HG03175 (cell line): ENCODE results near the gene IER5.
"Not testable (repeated sequence)": the region's sequence is repeated elsewhere in the genome, so short reads cannot be mapped to it uniquely, and the experiment has no call there.

Experiments used
- ATAC-seq: cut with Tn5 transposase; IDR thresholded peaks from one replicate; pipeline ENCODE4 v1.9.1; 2021; ENCODE audit warnings: mild to moderate bottlenecking, moderate library complexity; ENCODE audit not compliant: unreplicated experiment

The IER5 gene

DNA sequence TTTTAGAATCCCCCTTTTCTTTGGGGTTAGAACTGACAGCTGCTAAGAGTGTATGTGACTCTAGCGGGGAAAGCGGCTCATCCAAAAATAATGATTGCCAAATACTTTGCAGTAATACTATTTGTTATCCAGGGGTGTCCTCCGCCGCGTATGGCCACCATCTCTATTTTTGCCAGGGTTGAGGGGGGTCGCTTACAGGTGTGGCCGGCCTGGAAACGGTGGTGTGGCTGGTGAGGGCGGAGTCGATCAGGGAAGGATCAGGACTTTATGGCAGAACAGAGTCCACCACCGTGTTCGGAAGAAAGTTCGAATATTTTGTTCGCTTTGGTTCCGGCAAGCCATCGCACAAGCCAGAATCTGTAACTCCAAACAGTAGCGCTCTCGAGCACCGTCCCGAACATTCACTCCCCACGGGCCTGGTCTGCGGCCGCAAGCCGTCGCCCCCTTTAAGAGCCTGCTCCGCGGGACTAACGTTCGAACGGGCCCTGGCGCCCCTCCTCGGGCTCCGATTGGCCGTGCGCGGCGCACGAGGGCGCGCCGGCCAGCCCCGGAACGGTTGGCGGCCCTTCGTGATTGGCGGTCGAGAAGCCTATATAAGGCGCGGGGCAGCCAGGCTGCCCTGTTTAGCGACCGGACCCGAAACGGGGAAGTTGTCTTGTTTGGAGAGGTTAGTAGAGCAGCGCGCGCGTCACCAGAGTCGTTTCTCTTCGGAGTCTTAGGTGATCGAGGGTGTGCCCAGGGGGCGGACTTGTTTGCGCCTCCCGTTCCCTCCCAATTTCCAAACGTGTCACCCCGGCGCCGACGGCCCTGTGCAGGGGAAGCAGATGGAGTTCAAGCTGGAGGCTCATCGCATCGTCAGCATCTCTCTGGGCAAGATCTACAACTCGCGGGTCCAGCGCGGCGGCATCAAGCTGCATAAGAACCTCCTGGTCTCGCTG, at the start of gene IER5:
Gene IER5, plus strand, starts transcription at position 622 of the 938 bp plus-strand sequence. Its CDS starts 203 bp downstream, at position 825.
- ATAC-seq, result peak; percentile 75

DNA sequence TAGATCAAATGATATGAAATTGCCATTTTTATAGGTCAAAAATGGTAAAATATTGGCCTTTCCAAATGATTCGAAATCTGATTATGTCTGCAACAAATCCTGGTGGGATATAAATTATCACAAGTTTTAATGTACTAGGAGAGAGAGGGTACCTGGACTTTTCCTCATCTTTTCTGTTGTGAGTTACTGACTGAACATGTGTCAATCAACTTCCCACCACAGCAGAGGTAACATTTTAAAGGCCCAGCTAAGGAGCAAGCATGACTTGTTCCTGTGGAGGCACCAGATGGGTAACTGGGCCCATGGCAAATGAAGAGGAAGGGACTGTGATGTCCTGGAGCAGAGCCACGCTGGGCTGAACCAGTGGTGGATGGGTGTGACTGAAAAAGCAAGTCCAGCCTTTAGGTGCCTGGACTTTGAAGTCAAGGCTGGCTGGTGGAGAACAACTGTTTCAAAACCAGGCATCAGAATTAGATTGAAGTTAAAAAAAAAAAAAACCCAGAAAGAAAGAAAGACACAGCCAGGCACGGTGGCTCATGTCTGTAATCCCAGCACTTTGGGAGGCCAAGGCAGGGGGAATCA, 48.1 kb upstream of the IER5 start:
- ATAC-seq, result no peak

DNA sequence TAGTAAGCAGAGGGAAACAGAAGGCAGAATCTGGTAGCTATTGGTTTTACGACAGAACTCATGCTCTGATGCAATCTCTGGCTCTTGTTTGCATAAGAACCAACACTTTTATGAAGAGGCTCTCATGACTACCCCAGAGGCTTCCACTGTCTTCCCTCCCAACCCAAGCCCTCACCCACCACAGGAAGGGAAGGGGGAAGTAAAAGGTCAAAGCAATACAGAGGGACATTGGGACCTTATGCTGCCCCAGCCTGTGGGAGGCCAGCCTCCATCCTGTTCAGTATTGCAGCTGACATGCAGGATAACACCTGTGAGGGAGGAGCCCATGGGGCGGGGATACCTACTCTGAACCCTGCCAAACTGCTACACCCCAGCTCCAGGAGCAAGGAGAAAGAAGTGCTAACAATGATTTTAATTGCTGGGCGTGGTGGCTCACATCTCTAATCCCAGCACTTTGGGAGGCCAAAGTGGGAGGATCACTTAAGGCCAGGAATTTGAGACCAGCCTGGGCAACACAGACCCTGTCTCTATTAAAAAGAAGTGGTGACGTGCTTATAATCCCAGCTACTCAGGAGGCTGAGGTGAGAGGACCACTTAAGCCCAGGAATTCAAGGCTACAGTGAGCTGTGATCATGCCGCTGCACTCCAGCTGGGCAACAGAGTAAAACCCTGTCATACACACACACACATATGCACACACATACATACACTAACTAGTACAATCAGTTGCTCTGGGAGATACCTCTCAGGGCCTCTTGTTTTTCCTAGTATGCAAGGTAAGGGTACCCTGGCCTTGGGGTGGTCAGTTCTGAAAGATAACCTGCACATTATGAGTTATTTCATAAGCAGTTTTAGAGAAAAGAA, 45.2 kb upstream of the IER5 start:
- no peak for ATAC-seq

DNA sequence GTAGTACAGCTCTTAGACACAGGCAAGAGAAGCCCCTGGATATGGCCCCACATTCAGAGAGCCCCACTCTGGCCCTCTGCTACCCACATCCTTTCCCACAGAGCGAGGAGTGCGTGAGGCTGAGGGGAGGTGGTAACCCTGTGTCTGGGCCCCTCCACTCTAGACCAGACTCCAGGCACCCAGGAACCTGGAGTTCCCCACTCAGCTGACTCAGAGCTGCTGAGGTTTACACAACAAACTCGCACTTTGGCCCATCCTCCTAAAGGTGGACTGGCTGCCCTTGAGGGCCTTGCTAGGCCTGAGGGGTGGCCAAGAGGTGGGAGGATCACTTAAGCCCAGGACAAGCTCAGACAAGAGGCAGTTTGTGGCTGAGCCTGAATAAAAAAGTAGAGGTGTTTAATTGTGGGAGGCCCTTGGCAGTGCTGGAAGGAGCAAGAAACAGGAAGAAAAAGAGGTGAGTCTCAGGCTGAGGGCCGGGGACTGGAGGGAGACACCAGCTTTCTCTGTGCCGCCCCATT, 44.0 kb upstream of the IER5 start:
- ATAC-seq, result peak; percentile 75

DNA sequence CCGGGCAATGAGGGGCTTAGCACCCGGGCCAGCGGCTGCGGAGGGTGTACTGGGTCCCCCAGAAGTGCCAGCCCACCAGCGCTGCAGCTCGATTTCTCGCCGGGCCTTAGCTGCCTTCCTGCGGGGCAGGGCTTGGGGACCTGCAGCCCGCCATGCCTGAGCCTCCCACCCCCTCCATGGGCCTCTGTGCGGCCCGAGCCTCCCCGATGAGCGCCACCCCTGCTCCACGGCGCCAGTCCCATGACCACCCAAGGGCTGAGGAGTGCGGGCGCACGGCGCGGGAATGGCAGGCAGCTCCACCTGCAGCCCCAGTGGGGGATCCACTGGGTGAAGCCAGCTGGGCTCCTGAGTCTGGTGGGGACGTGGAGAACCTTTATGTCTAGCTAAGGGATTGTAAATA, 42.6 kb upstream of the IER5 start:
- ATAC-seq, result not testable (repeated sequence)

DNA sequence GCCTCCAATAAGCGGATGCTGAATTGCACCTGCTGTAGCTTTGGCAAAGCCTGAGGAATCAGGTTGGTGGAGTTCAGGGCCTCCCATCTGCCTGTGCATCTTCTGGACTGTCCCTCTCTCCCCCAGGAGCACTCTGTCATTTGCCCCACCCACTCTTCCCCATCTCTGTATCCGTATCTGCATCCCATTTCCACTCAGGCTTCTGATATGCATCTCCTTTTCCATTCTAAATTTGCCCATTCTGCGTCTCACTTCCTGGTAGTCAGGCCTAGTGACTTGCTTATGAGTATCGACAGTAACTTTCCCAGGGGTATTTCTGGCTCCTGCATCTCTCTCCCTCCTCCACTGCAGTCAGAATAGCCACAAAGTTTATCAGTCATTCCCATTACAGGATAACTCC, 39.1 kb upstream of the IER5 start:
- ATAC-seq, result no peak

DNA sequence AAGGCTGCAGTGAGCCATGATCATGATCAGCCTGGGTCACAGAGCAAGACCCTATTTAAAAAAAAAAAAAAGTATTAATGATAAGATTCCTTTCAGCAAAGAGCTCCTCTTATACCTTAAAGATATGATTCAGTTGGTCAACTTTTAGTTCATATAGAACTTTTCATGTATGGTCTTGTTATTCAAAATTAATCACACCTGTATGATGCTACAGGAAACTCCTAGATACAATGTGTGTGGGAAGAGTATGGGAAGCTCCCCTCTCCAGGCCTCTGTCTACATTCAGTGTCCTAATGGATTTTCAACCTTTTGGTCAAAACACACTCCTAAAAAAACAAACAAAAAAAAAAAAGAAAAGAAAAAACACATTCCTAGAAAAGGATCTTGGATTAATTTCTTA, 37.6 kb upstream of the IER5 start:
- no peak for ATAC-seq

DNA sequence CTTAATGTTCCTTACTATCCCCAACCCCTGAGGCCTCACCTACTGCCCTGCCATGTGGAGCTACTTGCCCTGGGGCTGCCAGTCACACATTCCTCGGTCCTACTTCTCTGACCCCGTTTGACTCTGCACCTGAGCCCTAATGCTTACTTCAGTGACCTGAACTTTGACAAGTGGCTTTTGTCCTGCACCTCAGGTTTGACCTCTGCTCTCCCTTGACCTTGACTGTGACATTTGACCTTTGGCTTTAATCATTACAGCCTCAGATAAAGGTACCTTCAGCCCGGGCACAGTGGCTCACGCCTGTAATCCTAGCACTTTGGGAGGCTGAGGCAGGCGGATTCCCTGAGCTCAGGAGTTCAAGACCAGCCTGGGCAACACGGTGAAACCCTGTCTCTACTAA, 31.9 kb upstream of the IER5 start:
- ATAC-seq, result no peak

DNA sequence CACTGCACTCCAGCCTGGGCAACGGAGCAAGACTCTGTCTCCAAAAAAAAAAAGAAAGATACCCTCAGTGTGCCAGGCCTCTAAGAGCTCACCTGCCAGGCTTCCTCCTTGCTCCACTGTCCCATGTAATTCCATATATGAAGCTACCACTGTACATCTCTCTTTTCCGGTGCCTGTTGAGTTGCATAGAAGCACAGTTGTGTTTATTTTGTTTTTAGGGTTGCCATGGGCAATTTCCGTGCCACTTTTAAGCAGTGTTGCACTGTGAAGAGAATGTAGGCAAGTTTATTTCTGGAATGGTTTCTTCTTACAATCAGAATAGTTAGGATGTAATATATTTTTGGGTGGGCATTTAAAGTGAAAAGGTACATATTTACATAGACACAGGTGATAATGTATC, 31.4 kb upstream of the IER5 start:
- ATAC-seq, result no peak

DNA sequence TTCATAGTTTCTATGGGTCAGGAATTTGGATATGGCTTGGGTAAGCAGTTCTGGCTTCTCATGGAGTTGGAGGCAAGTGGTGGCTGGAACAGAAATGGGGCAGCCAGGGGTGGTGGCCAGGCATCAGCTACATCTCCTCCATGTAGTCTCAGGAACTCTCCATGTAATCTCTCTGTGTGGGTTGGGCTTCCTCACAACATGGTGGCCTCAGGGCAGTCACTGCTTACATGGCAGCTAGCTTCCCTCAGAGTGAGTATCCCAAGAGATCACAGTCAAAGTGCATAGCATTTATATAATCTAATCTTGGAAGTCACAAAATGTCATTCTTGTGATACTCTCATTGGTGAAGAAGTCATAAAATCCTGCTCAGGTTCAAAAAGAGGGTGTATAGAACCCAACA, 29.1 kb upstream of the IER5 start:
- ATAC-seq, result no peak

DNA sequence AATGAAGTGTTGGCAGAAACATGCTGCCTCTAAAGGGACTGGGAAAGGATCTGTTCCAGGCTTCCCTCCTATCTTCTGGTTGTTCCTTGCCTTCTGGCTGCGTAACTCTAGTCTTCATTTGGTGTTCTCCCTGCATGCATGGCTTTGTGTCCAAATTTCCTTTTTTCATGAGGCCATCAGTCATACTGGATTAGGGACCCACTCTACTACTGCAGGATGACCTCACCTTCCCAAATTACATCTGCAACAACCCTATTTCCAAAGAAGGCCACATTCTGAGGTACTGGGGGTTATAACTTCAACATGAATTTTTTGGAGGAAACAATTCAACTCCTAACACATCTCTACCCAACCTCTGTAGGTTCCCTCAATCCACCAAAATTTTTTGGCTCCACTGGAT, 28.4 kb upstream of the IER5 start:
- no peak for ATAC-seq

DNA sequence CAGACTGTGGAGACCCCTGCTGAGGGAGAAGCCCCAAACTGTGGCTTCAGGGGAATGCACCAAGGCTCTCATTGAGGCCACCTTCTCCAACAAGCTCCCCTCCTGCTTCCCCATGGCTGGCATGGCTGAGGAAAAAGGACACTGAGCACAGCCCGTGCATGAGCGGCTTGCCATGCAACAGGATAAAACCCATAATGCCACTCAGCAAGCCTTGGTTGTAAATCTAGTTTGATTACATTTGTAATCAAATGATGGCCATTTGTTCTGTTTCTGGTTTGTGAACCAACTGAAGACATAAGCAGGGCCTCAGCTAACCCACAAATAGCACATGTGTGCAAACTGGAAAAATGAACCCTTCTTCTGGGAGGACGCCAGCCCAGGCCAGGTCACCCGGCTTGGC, 27.6 kb upstream of the IER5 start:
- not testable (repeated sequence) for ATAC-seq

DNA sequence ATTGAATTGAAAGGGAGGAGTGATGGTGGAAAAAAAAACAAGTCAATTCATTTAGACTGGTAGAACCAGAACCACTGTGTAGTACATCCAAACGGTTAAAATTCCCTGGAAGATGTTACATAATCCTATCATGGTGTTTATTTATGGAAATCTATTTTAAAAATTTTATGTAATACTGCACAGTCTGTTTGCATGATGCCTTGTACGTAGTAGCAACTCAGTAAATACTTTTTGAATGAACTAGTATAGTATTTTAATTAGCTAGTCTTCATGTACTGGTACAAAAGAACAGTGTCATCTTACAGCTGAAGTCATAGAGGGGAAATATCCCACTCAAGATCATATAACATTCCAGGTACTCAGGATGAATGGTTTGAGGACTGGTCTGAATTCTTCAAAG, 27.0 kb upstream of the IER5 start:
- ATAC-seq, result no peak

DNA sequence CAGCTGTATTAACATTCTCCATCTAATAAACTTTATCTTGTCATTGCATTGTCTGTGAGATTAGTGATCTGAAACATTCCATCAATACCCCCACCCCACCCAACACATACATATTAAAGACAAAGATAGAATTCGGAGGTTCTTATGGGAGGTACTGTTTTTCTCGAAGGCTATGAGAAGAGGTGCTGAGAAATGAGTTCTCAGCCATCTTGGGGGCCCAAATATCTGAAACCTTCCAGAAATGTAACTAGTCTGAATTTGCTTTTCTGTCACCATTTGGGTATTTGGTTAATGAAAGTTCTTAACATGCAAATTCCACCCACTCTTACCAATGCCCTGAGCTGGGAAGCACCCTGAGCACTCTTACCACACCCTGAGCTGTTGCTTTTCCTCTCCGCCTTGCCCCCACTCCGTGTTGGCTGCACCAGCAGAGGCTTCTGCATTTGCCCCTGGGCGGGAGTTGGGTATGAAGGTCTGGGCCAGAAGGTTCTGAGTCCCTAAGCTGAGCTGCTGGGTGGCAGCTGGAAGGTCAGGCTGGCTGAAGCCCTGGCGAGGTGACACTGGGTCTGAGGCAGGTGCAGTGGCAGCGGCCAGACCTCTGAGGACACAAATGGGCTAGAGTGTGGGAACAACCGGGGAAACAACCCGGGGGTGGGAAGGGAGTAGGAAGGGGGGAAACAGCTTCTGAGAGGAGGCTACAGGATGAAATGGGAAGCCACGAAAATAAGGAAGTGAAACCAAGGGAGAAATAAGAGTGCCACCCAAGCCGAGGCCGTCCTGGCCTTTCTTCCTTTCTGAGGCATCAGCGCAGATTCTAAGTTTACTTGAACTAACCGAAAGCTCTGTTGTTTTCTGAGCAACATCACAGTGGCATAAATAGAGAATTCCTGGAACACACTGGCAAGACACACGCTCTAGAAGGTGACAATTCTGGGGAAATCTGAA, 26.3 kb upstream of the IER5 start:
- peak; percentile 80 for ATAC-seq

DNA sequence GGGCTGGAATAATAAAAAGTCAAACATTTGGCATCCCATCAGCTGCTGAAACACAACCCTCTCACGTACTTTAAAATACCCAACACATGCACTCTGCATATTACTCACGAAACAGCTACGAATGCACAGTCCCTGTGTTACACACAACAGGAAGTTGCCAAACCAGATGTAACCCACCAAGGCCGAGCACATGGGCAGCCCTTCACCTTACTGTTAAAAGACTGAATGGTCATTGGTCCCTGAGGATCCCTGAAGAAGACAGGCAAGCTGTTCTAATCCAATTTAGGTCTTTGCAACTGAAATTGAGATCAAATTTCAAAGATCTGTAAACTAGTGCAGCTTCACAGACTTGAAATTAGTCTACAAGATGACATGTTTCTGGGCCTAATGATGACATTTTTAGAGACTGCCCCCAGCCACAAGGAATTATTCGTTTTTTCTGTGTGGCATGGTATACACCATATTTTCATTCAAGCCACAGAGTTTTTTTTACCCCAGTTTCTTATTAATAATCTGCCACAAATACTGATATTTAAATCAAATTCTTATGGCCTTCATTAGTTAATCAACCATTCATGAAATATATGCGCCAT, 25.6 kb upstream of the IER5 start:
- ATAC-seq, result peak; percentile 76

DNA sequence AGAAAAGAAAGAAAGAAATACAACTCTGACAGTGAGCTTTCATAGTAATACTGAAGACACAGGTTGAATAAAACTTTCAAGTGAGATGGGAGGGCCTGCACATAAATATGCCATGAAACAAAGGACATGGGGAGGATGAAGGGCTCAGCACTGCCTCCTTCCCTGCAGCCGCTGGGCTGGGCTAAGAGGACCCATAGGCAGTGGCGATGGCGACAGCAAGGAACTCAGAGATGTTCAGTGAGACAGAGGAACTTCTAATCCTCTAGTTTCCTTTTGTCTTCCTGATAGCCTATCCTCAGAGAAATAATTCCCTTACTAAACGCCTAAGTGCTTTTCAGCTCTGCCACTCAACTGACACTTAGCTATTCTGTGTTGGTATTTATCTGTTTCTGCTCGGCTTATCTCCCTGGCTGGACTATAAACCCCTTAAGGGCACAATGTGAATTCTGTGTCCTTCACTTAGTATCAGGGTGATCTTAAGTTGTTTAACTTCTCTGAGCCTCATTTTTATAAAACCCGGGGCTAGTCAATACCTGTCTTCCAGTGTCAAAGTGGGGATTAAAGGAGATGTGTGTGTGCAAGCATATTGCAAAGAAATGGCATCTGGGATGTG, 24.4 kb upstream of the IER5 start:
- ATAC-seq, result no peak

DNA sequence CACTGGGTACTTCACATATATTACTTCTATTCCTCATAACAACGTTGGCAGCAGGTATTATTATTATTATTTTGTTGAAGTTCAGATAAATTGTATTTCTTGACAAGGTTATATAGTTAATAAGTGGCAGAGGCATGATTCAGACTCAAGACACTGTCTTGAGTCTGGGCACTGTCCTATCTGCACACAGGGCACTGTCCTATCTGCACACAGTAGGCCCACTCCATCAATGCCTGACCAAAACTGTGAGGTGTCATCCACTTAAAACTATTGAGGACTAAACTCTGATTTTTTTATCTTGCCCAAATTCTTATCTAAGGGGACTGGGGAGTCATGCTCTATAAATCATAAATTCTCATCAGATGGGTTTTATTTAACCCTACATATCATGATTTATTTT, 23.8 kb upstream of the IER5 start:
- no peak for ATAC-seq

DNA sequence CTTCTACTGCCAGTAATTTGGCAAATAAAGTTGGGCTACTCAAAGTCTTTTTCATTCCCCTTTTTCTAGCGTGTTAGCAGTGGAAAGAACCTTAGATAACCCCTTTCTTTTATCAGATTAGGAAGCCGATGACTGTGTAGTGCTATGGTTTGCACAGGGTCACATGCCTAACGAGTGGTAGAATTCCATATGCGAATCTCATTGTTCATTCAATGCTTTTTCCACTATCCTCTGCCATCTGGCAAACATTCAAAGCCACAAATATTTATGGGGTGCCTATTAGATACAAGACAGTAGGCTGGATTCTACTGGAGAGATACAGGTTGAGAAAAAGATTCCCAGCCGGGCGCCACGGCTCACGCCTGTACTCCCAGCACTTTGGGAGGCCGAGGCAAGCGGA, 14.9 kb upstream of the IER5 start:
- ATAC-seq, result no peak

DNA sequence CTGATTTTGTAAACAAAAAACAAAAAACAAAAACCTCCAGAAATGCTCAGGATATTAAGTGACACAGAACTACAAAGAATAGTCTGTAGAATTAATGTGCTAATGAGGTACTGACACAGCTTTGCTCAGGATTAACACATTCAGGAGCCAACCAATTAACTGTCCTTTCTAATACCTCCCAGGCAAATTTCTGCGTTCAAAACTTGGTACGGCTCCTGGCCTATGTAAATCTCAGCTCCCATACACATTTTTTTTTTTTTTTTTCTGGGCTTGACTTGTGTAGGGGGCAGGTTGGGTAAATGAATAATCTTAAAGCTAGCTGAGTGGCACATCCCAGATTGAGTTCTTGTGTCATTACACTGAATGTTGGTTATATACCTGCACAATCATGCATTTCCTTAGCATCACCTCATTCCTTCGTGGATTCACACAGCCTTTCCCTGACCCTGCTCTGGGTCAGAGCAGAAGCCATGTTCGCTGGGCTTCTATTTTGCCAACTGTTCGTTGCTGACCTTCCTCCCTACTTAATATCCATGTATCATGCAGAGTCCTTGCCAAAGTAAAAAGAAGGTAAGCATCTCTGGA, 12.6 kb upstream of the IER5 start:
- no peak for ATAC-seq
